Measurements from ENCODE around the gene STAG1.
"Not testable (repeated sequence)": the region's sequence is repeated elsewhere in the genome, so short reads cannot be mapped to it uniquely, and the experiment has no call there.

Gene STAG1

DNA sequence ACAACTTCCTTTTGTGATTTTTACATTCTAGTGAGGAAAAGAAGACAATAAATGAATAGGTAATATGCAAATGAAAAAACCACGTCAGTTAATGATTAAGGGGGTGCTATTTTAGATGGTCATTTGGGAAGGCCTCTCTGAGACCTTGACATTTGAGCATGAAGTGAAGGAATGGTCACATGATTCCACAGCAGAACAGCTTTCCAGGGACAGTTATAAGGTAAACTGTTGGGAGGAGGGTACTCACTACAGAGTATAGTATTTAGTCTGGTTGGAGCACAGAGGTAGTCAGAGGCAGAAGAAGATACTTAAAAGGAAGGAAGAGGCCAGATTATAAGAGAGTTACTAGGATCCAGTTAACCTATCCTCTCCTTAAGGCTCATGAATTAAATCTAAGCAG, 246.5 kb downstream of the STAG1 start:
- no peak for DNase-seq (ENCODE audit: low spot score)

DNA sequence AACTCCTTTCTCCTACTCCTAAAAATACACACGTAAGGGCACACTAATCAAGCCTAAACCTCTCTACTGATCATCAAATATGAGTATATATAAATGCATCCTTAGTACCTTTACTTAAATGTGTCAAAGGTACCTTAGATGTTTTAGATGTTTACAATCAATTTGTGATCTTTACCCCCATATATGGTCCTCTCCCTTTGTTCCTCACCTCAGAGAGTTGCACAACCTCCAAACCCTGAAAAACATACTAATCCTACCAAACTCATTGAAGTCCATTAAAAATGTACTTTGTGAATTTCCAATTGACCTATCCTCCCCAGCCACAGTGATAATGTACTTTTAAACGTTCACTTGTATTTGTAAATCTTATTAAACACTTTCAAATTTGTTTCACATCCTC, 249.1 kb downstream of the STAG1 start:
- DNase-seq (ENCODE audit: low spot score): no peak

DNA sequence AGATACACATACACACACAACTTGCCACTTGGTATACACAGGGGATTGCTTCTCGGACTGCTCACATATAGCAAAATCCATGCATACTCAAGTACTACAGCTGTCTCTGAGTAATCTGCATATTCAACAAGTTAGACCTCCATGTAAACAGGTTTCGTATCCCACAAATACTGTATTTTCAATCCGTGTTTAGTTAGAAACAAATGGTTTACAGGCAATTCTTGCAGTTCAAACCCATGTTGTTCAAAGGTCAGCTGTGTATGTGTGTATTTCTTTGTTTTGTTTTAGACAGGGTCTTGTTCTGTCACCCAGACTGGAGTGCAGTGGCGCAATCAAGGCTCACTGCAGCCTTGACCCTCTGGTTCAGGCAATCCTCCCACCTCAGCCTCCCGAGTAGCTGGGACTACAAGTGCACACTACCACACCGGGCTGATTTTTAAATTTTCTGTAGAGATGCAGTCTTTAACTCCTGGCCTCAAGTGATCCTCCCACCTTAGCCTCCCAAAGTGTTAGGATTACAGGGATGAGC, 253.2 kb downstream of the STAG1 start:
- DNase-seq (ENCODE audit: low spot score): no peak

DNA sequence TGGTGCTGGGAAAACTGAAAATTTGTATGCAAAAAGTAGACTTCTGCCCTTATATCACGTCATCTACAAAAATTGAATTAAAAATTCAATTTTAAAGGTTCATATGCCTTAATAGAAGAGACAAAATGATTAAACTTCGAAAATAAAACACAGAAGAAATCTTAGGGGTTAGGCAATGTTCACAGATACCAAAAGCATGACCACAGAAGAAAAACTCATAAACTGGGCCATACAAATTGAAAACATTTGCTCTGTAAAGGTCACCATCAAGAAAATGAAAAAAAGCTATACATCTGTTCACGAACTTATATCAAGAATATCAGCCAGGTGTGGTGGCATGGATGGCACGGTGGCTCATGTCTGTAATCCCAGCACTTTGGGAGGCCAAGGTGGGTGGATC, 257.0 kb downstream of the STAG1 start:
- DNase-seq (ENCODE audit: low spot score): no peak

DNA sequence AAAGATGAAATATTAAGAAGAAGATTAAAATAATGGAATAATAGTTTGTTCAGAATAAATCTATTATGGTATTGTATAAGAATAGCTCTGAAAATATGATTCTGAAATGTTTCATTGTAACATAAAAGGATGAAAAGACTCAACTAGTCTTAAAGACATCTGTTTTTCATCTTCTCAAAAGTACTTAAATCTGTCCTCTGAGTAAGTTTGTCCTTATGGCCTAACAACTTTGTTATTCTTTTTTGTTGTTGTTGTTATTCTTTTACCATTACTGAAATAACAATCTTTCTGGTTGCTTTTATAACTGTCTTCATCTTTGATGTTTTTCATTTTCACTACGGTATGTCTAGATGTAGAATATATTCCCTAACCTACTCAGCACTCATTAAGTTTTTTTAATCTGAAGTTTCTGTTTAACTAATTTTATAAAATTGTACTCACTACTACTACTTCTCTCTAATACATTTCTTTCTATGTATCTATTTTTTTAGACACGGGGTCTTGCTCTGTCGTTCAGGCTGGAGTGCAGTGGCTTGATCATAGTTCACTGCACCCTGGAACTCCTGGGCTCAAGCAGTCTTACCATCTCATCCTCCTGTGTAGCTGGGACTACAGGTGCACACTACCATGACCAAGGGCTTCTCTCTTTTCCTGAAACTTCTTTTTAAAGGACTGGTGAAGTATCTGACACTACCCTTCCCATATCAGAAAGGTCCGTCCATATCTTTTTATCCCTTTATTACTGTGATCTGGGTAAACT, 261.4 kb downstream of the STAG1 start:
- DNase-seq (ENCODE audit: low spot score): no peak

DNA sequence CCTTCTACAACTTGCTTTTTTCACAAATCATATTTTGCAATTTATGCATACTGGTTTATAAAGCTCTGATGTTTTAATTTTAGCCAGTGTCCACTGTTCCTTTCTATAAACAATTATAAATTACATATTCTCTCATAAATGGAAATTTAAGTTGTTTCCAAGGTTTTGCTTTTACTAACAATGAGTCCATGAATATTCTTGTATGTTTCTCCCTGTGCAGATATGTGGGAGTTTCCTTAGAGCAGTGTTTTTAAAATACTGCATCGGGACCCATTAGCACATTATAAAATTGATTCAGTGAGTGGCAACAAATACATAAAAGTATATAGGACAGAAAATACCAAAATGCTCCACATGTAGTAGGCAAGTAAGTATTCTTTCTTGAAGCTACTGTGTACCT, 266.4 kb downstream of the STAG1 start:
- DNase-seq (ENCODE audit: low spot score): no peak

- no peak for DNase-seq (ENCODE audit: low spot score)
Observed at GRCh38 chr3:136476280-136476679, 275.9 kb downstream of the STAG1 start.

DNA sequence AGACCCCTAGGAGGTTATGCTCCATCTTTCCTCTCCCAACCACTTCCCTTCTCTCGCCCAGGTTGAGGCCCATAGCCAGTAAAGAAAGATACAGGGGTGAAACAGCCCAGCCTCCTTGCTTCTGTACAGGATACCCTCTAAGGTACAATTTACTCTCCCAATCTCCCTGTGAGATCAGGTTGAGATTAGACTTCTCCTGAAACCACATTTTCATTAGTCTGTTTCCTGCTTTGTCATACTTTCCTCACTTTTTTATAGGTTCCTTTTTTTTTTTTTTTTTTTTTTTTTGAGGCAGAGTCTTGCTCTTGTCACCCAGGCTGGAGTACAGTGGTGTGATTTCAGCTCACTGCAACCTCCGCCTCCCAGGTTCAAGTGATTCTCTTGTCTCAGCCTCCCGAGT, 277.3 kb downstream of the STAG1 start:
- not testable (repeated sequence) for DNase-seq (ENCODE audit: low spot score)

- DNase-seq (ENCODE audit: low spot score): no peak
Observed at GRCh38 chr3:136473716-136474326, 278.4 kb downstream of the STAG1 start.

DNA sequence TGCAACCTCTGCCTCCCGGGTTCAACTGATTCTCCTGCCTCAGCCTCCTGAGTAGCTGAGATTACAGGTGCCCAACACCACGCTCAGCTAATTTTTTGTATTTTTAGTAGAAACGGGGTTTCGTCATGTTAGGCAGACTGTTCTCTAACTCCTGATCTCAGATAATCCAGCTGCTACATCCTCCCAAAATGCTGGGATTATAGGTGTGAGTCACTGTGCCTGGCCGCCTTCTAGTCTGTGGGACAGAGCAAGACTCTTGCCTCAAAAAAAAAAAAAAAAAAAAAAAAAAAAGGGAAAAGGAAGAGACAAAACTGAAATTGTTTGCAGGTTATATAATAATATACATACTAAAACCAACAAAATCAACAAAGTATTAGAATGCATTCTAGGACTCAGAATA, 286.9 kb downstream of the STAG1 start:
- no peak for DNase-seq (ENCODE audit: low spot score)

DNA sequence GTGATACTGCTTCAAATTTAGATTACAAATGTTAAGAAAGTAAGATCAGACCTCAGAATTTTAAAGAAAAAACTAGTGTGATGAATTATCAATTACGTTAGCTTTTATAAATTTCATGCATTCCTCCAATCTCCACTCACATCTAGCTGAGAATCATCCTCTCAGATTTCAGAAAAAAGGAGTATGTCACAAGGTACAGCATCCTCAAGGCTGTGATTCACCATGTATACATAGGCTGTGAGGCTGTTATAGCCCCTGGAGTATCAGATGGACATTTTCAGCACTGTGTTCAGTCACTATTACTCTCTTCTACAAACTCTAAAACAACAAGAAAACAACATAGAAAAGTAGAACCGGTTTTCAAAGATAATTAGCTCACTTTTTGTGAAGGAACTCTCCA, 287.7 kb downstream of the STAG1 start:
- DNase-seq (ENCODE audit: low spot score): no peak

DNA sequence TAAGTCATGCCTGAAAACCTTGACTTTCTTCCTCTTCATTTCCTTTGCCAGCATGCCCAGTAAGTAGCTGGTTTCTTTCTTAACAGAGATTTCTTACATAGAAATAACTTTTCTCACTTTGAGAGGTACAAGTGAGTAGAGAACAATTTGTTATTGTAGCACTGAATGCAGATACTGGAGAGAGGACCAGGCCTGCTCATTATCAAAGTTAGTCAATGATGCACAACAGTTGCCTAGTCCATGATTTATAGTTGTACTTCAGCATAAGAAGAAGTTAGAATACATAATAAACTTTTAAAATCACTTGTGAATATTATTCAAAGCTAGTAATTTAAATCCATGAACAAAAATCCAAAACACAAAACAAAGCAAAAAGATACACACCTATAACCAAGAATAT, 289.0 kb downstream of the STAG1 start:
- DNase-seq (ENCODE audit: low spot score): no peak

DNA sequence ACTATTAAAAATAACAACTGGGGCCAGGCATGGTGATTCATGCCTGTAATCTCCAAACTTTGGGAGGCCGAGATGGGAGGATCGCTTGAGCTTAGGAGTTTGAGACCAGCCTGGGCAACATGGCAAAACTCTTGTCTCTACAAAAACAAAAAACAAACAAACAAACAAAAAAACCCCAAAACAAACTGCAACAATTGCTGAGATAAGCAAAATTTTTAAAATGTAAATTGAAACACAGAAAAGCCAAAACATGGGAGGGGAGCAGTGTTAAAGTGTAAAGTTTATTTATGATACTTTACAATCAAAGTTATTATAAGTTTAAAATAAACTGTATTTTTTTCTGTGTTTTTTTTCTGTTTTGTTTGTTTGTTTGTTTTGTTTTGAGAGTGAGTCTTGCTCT, 294.4 kb downstream of the STAG1 start:
- DNase-seq (ENCODE audit: low spot score): no peak

- no peak for DNase-seq (ENCODE audit: low spot score)
Observed at GRCh38 chr3:136456196-136456595, 296.0 kb downstream of the STAG1 start.

- no peak for DNase-seq (ENCODE audit: low spot score)
Observed at GRCh38 chr3:136444581-136444980, 307.6 kb downstream of the STAG1 start.

DNA sequence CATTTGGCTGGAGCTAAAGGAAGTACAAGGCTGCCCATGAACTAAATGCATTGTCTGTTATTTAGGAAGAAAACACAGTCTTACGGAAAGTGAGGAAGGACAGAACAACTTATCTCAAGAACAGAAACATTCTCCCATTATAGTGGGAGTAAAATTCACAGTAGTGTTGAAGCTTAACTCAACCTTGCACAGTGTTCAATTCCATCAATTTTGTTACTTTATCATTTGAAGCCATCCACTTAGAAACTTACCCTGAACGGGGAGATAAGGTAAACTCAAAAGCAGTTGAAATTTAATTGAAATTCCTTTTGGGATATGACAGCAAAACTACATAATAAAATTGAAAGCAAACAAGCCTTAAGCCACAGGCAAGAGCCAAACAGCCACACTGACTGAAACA, 315.1 kb downstream of the STAG1 start:
- no peak for DNase-seq (ENCODE audit: low spot score)

DNA sequence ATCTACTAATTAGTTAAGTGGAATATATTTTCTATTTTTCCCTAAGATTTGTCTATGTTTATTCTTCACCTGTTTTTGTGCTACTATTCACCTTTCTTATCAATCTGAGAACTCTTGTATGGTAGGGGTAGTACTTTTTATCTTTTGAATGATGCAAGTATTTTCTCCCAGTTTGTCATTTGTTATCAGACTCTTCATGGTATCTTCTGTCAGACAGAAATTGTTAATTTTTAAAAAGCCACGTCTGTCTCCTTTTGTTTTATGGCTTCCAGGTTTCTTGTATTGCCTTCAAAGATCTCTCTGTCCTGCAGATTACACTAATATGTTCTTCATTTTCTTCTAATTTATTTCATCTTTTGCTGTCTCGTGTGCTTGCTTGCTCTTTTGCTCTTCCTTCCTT, 317.7 kb downstream of the STAG1 start:
- DNase-seq (ENCODE audit: low spot score): no peak

- DNase-seq (ENCODE audit: low spot score): no peak
Observed at GRCh38 chr3:136432685-136433084, 319.5 kb downstream of the STAG1 start.

GRCh38 chr3:136428167-136428566, 324.0 kb downstream of the STAG1 start:
- no peak for DNase-seq (ENCODE audit: low spot score)

GRCh38 chr3:136427236-136427635, 324.9 kb downstream of the STAG1 start:
- no peak for DNase-seq (ENCODE audit: low spot score)

DNA sequence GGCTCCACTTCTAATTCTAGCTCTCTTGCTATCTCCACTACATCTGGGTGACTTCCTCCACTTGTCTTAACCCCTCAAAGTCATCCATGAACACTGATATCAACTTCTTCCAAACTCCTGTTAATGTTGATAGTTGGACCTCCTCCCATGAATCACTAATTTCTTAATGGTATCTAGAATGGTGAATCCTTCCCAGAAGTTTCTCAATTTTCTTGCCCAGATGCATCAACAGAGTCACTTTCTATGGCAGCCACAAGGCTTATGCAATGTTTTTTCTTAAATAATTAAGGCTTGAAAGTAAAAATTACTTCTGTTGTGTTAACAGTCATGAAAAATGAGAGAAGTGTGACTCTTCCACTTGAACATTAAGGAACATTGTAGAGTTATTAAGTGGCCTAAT, 337.7 kb downstream of the STAG1 start:
- no peak for DNase-seq (ENCODE audit: low spot score)

DNA sequence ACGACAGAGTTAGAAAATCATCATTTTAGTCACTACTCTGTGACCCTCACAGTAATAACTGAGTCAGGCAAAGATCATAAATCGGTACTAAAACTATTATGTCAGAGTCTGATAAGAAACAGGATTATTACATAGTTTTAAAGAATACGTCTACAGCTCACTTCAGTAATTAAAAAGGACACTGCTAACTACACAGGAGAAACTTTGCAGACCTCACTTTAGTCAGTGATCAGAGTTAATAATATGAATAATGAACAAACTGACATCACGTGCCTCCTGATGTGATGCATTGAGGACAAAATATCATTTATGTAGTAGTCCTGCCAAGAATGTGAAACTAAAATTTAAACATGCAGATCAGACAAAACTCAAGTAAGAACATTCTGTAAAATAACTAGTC, 339.9 kb downstream of the STAG1 start:
- DNase-seq (ENCODE audit: low spot score): no peak

GRCh38 chr3:136409549-136409948, 342.6 kb downstream of the STAG1 start:
- DNase-seq (ENCODE audit: low spot score): no peak

- no peak for DNase-seq (ENCODE audit: low spot score)
Observed at GRCh38 chr3:136404056-136404455, 348.1 kb downstream of the STAG1 start.

Data from globus pallidus (tissue), 1 donor.